Urinary bladder (tissue), 4 donors: ENCODE data around the gene LCE1C. TPM values are rescaled to one million over a fixed set of nuclear protein-coding genes. Genes with fewer than 3 reads are reported as not detected.

Experiments
- DNase-seq: peaks from one replicate; pipeline ENCODE4 v3.0.0-alpha.2; 2015; ENCODE audit errors: extremely low spot score
- H3K27ac ChIP-seq: one replicate; pipeline ENCODE4 v1.5.1; 2013; ENCODE audit warnings: low read depth, mild to moderate bottlenecking, moderate library complexity
- H3K36me3 ChIP-seq: one replicate; pipeline ENCODE4 v1.6.1; 2013; ENCODE audit warnings: mild to moderate bottlenecking, moderate library complexity; ENCODE audit not compliant: insufficient read depth
- H3K4me1 ChIP-seq: one replicate; pipeline ENCODE4 v1.6.1; 2013; ENCODE audit warnings: mild to moderate bottlenecking, moderate library complexity; ENCODE audit not compliant: insufficient read depth
- H3K4me3 ChIP-seq: one replicate; pipeline ENCODE4 v1.5.1; 2013; ENCODE audit warnings: low read depth, low read length
- WGBS: extraction: QIAGEN DNeasy Blood & Tissue Kit; methylation state at CpG from one replicate; pipeline ENCODE4 v1.1.7; 2013; 5-methylcytosine and 5-hydroxymethylcytosine counted together
- polyA plus RNA-seq: library from polyadenylated mRNA; stranded (reverse); fragments of 200-250 nt; gene quantifications from one replicate; pipeline ENCODE4 v1.2.3, GENCODE V29; 2013
- total RNA-seq: library from RNA; depleted of rRNA; stranded (reverse); fragments of >200 nt; gene quantifications from one replicate; pipeline ENCODE4 v1.2.3, GENCODE V29; 2014
- donor health status: healthy with polysubstance abuse.
- donor health status: healthy.

The LCE1C gene
- total and polyA plus RNA-seq, 2 donors, result not detected

DNA sequence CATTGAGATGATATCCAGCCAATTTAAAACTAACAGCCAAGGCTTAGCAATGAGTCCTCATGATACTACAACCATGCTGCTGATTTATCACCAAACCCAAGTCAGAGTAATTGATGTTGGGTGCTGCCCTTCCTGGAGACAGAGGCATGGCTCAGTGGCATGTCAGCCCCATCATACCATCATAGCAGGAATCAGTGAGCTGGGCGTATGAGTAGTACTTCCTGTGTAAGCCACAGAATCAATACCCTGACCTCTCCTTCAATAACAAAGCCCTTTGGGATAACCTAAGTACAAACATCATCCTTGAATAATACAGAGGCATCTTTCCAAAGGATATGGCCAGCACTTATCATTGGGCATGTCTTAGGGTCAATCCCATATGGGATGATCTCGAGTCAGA lies 23.4 kb downstream of the LCE1C start:
- WGBS, result 72% methylated on average over 2 of the region's 2 CpGs
- no peaks in the 10 kb centered on the region for H3K36me3 ChIP-seq
- no peak for DNase-seq

DNA sequence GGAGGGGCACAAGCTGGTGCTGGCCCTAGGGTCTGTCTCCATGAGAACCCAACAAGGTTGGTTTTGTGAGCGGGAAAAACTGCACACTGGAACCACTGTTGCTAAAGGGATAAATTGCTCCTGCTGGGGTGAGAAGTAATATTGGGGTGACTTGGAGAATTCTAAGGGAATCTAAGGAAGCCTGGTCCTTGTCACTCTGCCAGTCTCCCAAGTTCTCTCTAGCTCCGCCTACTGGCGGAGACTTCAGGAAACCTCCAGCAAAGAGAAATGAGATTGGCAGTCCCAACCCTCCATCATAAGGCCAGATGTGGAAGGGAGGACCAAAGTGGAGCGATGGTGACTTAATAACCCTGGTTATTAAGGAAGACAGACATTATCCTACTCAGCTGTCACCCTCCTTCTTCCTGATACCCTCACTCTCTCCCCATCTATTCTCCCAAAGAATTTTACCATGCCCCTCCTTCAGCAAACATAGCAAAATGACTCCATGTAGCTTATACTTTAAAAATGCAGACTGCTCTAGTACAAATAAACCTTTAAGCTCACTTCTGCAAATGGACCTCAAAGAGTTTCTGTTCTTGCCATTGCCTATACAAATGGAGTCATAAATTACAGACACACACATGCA lies 28.8 kb downstream of the LCE1C start:
- H3K4me3 ChIP-seq, result no peak overlapping the region
- no peaks in the 10 kb centered on the region for H3K36me3 ChIP-seq
- WGBS, result 59% methylated on average over 4 of the region's 4 CpGs
- H3K27ac ChIP-seq, result no peak overlapping the region
- DNase-seq, result no peak
- no peaks in the 10 kb centered on the region for H3K4me1 ChIP-seq

More for the DNA sequence above, 23.4 kb downstream of the LCE1C start:
- Histone ChIP-seq H3K27ac (no peak overlapping the region), H3K4me3 (no peak overlapping the region), H3K4me1 (no peaks in the 10 kb centered on the region)

DNA sequence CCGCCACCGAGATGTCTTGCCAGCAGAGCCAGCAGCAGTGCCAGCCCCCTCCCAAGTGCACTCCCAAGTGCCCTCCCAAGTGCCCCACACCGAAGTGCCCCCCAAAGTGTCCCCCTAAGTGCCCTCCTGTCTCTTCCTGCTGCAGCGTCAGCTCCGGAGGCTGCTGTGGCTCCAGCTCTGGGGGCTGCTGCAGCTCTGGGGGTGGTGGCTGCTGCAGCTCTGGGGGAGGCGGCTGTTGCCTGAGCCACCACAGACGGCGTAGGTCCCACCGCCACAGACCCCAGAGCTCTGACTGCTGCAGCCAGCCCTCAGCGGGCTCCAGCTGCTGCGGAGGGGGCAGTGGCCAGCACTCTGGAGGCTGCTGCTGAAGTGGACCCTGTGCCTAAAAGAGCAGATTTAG lies 30.1 kb downstream of the LCE1C start:
- Histone ChIP-seq H3K36me3 (no peaks in the 10 kb centered on the region), H3K27ac (no peak overlapping the region), H3K4me1 (no peaks in the 10 kb centered on the region), H3K4me3 (no peak overlapping the region)
- 79% methylated on average over 11 of the region's 11 CpGs for WGBS
- no peak for DNase-seq

DNA sequence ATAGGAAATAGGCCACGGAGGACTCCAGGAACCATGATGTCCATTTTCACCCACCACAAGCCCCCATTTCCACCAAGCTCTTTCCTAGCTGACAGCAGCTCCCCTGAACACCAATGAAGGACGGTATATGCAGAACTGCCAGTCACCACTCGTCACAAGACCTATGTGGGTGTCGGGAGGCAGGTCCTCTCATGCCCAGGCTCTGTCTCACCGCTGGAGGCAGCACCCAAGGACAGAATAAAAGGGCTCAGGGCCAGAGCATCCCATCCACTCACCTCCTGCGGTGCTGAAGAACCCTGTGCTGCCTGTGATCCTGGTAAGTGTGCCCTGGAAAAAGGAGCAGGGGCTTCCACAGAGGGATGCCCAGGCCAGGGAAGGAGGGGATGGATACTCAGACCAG lies 31.6 kb downstream of the LCE1C start, which contains the start of gene LCE1F:
Gene LCE1F, plus strand, starts transcription at position 266 of the 400 bp plus-strand sequence. CDS start 1,232 bp downstream, outside the sequence.
- 69% methylated on average over 6 of the region's 6 CpGs for WGBS
- Histone ChIP-seq H3K4me1 (no peaks in the 10 kb centered on the region), H3K36me3 (no peaks in the 10 kb centered on the region), H3K27ac (no peak within 1 kb of the TSS), H3K4me3 (no peak within 1 kb of the TSS)
- no peak for DNase-seq

DNA sequence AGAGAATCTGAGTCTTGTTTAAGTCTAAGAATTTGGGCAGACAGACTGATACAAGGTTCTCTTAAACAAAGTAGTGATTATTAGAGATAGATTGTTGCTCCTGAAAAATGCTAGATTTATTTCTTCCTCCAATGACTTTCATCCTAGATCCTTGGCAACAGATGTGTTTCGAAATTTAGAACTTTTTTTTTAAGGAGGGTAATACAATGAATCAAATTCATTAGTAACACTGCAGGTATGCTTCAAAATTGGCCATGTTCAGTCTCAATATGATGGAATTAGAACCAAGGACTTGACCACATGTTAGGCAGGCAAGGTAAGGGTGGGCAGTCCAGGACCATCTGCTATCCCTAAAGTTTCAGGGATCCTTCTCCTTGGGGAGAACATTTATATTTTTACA lies 36.0 kb downstream of the LCE1C start:
- no peaks in the 10 kb centered on the region for H3K36me3 ChIP-seq
- no peak for DNase-seq
- H3K27ac ChIP-seq, result no peak overlapping the region
- H3K4me3 ChIP-seq, result no peak overlapping the region
- no peaks in the 10 kb centered on the region for H3K4me1 ChIP-seq
- WGBS, result 83% methylated on average over 1 of the region's 1 CpG

DNA sequence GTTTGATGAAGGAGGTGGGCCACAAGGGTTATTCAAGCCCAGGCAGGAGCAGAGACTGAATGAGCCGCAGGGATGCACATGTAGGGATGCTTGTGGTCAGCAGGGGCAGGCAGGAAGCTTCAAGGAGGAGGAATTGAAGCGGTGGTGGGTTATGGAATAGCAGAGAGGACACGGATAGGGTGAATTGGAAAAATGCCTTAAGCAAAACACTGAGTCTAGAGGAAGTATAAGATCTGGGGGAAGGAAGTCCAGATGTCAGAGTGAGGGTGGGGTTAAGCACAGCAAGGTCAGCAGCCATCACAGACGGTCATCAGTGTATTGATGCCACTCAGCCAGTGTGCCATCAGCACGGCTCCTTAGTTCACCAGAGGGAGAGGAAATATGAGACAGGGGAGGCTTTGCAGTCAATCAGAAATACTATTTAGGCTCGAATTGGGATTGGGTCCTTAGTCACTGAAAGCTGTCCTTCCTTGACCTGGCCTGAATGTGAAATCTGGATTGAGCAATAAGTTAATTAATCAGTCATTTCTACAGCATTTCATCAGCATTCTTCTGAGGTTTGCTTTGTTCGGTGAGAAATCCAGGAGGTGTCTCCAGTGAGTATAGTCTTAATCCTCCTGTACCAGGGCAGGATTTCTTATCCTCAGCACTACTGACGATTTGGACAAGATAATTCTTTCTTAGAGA lies 37.5 kb downstream of the LCE1C start:
- 48% methylated on average over 8 of the region's 8 CpGs for WGBS
- no peak for DNase-seq
- H3K27ac ChIP-seq, result no peak overlapping the region
- H3K36me3 ChIP-seq, result no peaks in the 10 kb centered on the region
- no peak overlapping the region for H3K4me3 ChIP-seq
- no peaks in the 10 kb centered on the region for H3K4me1 ChIP-seq

DNA sequence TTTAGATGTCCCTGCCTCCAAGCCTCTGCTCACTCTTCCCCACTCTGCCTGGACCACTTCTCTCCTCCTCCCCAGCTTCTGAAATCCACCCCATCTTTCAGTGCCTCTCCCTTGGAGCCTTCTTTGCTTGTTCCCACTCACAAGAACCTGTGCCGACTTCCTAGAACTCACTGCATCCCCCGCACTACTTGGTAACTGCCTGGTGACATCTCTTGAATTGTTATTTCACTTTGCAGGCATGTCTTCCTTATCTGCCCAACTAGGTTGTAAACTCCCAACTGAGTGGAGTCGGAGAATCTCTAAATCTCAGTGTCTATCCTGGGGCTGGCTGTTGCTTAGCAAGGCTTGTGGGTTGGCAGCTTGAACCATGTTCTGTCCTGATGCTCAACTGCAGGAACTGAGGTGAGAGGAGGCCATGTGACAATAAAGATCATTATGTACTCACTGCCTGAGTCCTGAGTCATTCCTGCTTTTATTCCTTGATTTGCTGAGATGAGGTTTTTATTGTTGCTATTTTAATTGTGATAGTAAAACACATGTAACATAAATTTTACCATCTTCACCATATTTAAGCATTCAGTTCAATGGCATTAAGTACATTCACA lies 44.7 kb downstream of the LCE1C start:
- Histone ChIP-seq H3K27ac (no peak overlapping the region), H3K4me1 (no peaks in the 10 kb centered on the region), H3K4me3 (no peak overlapping the region), H3K36me3 (no peaks in the 10 kb centered on the region)
- 58% methylated on average over 3 of the region's 3 CpGs for WGBS
- DNase-seq, result no peak

DNA sequence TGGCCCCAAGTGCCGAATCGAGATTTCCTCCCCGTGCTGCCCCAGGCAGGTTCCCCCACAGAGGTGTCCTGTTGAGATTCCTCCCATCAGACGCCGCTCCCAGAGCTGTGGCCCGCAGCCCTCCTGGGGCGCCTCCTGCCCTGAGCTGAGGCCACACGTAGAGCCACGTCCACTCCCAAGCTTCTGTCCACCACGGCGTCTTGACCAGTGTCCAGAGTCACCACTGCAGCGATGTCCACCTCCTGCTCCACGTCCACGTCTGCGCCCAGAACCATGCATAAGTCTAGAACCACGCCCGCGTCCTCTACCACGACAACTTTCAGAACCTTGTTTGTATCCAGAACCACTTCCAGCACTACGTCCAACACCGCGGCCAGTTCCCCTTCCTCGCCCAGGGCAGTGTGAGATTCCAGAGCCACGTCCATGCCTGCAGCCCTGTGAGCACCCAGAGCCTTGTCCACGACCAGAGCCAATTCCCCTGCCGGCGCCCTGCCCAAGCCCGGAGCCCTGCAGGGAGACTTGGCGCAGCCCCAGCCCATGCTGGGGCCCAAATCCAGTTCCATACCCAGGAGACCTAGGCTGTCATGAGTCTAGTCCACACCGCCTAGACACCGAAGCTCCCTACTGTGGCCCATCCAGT lies 45.8 kb downstream of the LCE1C start:
- 93% methylated on average over 31 of the region's 31 CpGs for WGBS
- H3K36me3 ChIP-seq, result no peaks in the 10 kb centered on the region
- DNase-seq, result no peak
- H3K4me3 ChIP-seq, result no peak overlapping the region
- no peaks in the 10 kb centered on the region for H3K4me1 ChIP-seq
- no peak overlapping the region for H3K27ac ChIP-seq

DNA sequence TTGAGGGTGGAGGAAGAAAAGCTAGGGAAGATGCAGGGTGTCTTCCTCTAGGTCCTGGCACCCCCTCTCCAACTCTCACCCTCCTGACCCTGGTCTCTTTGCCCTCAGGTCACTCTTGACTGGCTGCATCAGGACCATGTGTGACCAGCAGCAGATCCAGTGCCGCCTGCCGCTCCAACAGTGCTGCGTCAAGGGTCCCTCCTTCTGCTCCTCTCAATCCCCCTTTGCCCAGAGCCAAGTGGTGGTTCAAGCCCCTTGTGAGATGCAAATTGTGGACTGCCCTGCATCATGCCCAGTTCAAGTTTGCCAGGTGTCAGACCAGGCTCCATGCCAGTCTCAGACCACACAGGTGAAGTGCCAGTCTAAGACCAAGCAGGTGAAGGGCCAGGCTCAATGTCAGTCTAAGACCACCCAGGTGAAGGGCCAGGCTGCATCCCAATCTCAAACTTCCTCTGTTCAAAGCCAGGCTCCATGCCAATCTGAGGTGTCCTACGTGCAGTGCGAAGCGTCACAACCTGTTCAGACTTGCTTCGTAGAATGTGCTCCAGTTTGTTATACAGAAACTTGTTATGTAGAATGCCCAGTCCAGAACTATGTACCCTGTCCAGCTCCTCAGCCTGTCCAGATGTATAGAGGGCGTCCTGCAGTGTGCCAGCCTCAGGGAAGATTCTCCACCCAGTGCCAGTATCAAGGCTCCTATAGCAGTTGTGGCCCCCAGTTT lies 46.8 kb downstream of the LCE1C start:
- Histone ChIP-seq H3K27ac (no peak overlapping the region), H3K4me1 (no peaks in the 10 kb centered on the region), H3K4me3 (no peak overlapping the region), H3K36me3 (no peaks in the 10 kb centered on the region)
- peak; percentile 32 for DNase-seq
- WGBS, result 81% methylated on average over 8 of the region's 8 CpGs

DNA sequence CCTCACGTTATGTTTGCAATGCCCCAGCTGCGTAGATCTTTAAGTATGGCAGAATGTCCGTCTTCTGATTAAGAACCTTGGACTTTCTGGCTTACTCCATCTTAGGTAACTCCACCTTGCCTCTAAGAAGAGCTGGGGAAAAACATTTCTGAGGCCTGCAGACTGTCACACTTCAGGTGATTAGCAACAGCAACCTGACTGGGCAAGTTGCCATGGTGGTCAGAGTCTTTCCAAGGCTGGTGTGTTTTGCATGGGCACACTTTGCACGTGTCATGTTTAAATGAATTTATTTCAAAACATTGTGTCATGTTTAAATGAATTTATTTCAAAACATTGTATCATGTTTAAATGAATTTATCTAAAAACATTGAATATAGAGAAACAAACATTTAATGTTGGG lies 47.8 kb downstream of the LCE1C start:
- no peak overlapping the region for H3K27ac ChIP-seq
- no peaks in the 10 kb centered on the region for H3K36me3 ChIP-seq
- no peaks in the 10 kb centered on the region for H3K4me1 ChIP-seq
- WGBS, result 80% methylated on average over 4 of the region's 4 CpGs
- H3K4me3 ChIP-seq, result no peak overlapping the region
- DNase-seq, result no peak

DNA sequence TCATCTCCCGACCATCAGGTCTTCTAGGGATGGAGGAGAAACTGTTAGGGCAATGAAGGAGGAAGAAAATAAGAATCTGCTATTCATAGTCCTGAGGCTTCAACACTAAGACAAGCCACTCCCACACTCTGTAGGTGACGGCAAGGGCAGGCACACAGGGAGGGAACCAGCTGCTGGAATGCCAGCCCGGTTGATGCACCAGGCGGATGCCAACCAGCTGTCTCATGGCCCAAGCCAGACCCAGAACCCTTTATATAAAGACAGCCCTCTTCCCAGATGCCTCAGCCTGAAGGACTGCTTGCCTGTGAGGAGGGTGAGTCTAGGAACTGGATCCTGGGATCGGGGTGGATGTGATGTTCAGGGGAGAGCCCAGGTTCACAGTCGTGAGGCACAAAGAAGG lies 48.7 kb downstream of the LCE1C start, which contains the start of gene KPRP:
Gene KPRP, plus strand, starts transcription at position 279 of the 400 bp plus-strand sequence. CDS start 1,564 bp downstream, outside the sequence.
- 69% methylated on average over 6 of the region's 6 CpGs for WGBS
- Histone ChIP-seq H3K4me3 (no peak within 1 kb of the TSS), H3K36me3 (no peaks in the 10 kb centered on the region), H3K4me1 (no peaks in the 10 kb centered on the region), H3K27ac (no peak within 1 kb of the TSS)
- DNase-seq, result no peak

DNA sequence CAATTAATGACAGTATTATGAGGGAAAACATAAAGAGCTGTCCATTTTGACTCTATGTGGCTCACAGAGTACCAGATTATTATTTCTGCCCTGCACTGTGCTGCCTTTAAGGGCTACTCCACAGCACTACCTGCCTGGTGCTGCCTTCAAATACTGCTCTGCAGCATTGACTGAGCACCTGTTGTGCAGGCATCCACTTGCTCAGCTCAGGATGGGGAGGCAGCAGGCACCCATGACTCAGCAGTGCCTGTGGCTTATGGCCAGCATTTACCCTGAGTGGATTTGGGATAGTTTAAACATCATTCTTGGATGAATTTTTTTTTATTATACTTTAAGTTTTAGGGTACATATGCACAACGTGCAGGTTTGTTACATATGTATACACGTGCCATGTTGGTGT lies 49.6 kb downstream of the LCE1C start:
- Histone ChIP-seq H3K4me3 (no peak overlapping the region), H3K4me1 (no peaks in the 10 kb centered on the region), H3K27ac (no peak overlapping the region), H3K36me3 (no peaks in the 10 kb centered on the region)
- no peak for DNase-seq
- WGBS, result 56% methylated on average over 2 of the region's 2 CpGs
